ENCODE results near the gene BRD7.

The BRD7 gene

DNA sequence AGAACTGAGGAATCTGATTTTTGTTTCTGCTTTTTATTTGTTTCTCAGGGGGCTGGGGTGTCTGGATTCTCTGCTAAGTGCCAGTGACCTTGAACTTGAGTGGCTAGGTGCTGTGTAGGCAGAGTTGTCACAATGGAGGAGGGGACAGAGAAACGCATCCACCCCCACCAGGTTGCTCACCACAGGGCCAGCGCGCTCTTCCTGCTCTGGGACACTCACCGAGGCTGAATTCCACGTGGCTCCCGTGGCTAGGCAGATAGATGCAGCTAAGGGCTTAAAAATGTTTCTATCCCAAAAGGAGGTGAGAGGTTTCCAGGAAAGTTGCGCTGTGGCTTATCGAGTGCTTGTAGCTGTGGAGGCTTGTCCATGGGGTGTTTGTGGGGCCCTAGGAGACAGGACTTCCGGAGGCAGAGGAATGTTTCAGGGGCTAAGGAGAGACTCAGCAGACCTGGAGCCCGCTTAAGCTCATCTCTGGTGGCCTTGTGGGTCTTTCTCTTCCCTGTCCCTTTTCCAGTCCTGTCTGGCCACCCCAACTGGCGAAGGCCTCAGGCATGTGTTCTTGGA is 65.7 kb downstream of the BRD7 start:
- DNase-seq, result no peak

DNA sequence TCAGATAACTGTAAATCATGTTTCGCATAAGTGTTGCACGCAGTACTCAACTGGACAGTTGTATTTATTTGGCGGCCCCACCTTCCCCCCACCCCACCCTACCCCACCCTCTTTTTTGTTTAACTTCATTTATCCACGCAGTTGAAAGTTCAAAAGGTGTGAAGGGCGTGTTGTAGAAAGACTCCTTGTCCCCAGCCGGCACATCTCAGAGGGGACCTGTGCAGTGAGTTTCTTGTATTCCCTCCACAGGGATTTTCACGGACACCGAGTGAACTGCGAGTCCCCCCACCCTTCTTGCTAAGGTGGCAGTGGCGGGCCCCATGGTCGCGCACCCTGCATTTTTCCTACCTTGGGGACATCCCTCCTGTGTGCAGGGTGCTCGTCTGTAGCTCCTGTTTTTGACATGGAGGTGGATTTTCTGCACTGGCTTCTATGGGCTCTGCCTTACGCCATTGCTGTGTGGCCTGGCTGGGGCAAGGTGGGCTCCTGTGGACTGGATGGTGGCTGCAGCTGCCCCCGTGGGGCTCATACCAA is 66.2 kb downstream of the BRD7 start:
- no peak for DNase-seq

DNA sequence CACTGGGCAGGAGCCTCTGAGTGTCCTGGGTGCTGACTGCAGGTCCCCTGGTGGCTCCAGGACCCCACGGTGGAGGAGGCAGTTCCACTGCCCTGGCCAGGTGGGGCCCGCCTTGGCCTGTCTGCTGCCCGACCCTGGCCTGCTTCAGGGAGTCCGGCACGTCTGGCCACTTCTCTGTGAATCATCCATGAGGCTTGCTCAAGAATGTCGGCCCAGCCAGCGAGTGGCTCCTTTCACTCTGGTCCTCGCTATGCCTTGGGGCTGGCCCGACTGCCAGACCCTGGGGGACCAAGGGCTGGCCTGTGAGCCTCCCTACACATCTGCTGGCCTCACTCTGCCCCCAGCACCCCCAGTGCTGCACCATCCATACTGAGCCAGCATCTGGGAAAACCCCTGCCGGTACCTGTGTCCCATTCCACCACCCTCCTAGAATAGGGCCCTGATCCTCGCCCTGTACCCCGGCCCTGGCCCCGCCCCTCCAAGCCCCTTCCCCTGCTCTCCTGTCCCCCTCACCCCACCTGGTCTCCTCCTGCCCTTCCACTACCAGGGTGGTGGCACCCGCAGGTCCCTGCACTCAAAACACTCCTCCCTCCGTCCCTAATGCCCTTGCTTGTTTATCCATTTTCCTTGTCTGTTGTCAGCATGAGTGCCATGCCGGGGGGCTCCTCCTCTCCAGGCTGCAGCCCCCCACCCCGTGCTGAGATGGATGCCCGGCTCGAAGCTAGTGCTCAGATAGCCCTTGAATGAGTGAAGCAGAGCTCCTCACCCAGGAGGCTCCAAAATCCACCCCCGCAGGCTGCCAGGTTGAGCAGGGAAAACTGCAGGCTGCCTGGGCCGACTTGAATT is 66.9 kb downstream of the BRD7 start:
- DNase-seq, result peak; percentile 80

DNA sequence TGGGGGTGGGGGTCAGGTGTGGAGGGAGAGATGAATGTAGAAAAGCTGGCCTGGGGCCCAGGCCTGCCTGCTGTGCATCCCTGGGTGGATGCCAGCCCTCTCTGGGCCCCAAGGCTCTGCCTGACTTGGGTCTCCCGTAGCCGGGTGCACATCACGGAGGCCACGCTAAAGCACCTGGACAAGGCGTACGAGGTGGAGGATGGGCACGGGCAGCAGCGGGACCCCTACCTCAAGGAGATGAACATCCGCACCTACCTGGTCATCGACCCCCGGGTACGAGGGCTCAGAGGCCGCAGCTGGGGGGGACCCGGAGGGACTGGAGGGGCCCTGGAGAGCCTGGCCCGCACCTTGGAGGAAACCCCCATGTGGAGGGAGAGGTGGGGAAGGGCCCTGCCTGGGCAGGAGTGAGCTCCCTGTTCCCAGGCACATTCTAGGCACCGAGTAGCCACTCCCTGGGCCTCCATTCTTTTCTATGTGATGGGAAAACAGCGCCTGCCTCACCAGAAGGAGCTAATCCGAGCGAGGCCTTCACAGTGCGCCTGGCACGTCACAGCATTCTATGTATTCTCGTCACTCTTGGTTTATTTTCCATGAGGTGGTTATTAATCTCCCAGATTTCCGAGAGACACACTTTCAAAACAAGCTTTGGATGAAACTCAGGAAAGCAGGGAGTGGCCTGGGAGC is 67.7 kb downstream of the BRD7 start:
- DNase-seq, result peak; percentile 76

DNA sequence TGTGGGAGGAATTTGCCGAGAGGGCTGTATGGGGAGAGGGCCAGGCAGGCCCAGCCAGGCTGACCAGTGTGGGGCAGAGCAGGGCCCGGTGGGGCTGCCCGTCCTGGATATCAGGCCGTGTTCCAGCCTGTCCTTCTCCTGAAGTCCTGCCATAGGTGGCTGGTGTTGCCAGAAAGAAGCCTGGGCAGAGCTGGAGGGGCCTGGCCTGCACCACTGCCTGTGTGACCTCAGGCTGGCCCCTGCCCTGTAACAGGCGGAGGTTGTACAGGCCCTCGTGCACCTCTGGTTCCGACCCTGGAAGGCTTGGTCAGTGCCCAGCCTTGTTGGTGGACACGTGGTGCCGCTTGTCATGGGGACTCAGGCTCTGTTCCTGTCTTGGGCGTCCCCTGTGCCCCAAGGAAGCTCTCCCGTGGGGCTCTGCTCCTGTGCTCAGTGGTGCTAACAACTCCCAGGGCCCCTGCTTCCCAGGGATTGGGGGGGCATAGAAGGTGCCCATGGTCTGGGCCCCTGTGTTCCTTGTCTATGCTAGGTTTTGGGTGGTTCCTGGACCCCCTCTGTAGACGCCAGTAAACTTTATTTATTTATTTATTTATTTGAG is 69.2 kb downstream of the BRD7 start:
- no peak for DNase-seq

DNA sequence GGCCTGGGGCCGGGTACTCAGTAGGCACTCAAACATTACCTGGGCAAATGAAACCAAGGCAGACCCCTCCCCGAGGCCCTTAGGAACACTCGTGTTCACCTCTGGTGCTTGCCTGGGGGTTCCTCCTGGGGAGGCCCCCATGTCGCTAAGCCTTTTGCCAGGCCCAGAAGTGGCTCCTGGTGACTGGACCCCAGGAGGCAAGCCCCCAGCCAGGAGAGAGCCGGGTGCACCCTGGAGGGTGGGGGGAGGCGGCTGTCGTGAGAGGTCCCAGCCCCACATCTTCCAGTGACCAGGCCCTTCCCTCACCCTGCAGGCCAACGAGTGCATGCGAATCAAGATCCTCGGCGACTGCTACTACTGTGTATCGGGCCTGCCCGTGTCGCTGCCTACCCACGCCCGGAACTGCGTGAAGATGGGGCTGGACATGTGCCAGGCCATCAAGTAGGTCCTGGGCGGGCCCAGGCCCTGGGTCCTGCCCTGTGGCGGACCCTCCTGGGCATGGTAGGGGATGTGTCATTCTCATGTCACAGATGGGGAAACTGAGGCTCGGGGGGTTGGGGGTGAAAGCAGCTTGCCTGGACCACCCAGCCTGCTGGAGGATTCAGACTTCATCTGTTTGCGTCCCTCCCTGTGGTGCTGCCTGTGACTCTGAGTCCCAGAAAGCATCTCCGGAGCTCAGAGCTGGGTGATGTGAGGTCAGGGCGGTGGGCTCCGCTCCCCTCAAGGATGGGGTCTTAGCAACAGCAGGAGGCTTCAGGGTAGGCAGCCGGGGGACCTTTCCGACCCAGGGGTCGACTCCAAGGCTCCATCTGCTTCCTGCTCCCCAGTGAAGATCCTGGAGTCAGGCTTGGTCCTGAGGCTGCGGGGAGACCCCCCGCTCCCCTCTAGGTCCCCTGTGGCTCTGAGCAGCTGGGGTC is 69.9 kb downstream of the BRD7 start:
- DNase-seq, result no peak

DNA sequence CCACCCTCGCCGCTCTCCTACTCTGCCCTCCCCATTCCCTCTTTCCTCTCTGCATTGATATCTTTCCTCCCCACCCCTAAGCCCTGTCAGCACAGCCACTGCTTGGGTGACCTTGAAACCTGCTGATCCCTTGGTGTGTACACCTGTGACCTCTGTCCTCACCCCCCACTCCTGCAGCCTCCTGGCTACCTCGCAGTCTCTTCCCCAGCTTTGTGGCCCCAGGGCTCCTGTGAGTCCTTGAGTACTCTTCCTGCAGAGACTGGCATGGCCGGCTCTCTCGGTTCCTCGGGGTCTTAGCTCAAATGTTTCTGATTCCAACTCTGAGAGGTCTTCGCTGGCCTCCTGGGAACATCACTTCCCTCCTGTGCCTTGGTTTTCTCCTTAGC is 70.7 kb downstream of the BRD7 start:
- DNase-seq, result no peak

DNA sequence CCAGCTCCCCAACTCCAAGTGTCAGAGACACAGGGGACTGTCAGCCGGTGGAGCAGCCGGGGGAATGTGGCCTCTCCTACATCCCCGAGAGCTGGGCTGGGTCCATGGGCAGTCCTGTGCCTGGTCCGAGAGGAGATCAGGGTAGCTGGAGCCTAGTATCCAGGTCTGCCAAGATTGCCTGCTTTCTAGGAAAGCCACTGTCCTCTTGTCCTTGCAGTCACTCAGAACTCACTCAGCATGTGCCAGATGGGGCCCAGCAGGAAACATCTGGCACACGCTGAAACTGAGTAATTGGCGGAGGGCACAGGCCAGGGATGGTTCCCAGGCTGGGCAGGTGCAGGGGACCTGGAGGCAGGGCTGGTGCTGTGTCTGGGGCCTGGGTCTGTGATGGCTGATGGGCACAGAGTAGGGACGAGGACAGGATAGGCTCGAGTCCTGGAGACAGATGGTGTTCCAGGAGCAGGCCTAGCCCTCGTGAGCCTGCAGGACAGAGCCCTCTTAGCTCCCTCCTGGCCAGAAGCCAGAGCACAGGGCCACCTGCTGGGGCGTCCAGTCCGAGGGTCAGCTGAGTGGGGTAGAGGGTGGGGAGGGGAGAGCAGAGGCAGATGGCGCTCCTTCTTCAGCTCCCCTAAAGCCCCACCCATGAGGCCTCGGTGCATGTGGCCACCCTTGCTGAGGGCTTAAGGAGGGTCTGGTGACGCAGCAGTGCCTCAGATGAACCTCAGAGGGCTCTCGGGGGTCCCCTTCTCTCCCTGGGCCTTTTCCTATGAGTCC is 71.3 kb downstream of the BRD7 start:
- DNase-seq, result no peak

DNA sequence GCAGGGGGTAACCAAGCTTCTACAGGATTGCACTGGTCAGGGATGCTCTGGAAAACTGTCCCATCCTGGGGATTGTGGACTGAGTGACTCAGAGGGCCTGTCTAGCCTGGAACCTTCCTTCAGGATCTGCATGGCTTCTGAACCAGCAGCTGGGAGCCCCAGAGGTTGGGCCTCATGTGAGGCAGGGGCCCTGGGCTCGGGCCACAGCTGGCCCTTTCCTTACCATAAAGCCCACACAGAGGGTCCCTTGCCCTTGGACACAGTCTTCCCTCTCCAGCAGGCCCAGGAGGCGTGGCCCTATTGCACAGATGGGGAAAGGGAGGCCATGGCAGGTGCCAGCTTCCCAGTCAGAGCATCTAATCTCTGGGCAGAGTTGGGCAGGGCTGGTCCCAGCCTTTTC is 72.0 kb downstream of the BRD7 start:
- DNase-seq, result no peak

DNA sequence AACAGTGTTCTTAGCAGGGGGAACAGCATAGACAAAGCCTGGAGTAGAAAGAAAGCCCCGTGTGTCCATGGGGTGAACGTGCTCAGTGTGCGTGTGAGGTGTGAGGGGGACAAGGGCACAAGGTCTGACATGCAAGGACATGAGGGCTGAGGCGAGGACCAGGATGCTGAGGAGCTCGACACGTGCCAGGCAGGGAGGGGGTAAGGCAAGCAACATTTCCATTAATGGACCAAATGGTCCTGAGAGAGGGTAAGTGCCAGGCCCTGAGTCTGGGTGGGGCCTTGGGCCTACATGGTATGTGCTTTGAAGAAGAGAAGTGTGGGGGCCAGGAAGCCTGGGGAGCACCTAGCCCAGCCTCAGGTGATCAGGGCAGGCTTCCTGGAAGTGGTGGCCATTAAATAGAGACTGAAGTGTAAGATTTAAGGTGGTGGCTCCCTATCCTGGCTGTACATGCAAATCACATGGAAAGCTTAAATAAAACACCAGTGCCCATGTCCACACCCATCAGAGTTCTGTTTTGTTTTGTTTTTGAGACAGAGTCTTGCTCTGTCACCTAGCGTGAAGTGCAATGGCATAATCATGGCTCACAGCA is 73.2 kb downstream of the BRD7 start:
- no peak for DNase-seq

DNA sequence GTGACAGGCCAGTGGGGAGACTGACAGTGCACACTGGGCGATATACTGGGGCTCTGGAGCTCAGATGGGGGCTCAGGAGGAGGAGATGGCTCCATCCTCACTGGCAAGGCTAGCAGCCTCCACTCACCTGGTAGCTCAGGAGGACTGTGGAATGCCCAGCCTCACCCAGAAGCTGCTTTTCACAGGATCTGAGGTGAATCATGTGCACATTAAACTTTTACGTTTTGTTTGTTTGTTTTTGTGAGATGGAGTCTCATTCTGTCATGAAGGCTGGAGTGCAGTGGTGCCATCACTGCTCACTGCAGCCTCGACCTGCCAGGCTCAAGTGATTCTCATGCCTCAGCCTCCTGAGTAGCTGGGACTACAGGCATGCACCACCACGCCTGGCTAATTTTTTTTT is 73.8 kb downstream of the BRD7 start:
- no peak for DNase-seq

DNA sequence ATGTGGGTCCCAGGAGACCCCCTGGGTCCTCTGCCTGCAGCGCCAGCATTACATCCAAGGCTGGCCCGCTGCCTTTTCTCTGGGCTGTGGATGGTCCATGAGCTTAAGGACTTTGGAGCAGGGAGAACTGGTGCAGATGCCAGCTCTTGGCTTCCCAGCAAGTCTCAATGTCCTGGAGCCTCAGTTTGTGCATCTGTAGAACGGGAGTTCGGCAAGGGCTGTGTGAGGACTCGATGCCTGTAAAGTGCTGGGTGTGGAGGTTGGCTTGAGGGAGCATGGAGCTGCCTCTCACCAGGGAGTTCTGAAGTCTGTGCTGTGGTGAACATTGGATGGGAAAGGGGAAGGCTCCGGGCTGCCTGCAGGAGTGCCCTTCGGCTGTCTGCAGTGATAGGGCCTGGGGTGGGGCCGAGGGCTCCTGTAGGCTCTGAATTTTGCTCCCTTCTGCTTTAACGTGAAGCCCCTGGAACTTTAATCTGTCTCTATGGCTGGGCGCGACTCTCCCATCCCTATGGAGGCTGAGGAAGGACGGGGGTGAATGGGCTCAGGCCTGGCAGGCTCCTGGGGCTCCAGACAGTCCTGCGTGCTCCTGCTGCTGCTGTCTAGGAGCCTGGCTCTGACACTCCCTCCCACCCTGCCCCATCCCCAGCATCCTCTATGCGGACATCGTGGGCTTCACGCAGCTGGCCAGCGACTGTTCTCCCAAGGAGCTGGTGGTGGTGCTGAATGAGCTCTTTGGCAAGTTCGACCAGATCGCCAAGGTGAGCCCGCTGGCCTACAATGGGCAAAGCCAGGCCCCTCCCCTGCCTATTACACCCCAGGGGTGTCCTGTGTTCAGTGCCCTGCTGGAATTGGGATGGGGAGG is 74.6 kb downstream of the BRD7 start:
- no peak for DNase-seq

DNA sequence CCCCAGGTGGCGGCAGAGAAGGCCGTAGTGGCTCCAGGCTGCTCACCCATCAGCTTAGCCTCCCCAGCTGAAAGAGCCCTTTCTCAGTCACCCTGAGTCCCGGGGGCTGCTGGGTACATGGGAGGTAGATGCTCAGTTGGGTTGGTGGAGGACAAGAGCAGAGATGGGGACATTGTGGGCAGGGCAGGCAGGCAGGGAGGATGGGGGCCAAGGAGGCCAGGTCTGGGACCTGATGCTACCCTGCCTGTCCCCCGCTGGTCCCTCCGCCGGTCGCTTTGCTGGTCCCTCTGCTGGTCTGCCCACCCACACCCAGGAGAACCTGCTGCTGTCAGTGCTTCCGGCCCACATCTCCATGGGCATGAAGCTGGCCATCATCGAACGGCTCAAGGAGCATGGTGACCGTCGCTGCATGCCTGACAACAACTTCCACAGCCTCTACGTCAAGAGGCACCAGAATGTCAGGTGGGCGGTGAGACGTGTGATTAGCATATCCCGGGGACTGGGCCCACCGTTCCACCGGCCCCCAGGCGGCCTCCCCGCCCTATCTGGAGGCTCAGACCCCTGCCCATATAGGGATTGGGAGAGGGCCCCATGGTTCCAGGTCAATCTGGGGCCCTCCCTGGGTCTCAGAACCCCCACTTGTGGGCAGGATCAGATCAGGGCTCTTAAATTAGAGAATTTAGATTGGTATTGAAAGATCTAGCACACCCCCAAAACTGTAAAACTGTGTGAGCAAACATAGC is 75.6 kb downstream of the BRD7 start:
- no peak for DNase-seq

DNA sequence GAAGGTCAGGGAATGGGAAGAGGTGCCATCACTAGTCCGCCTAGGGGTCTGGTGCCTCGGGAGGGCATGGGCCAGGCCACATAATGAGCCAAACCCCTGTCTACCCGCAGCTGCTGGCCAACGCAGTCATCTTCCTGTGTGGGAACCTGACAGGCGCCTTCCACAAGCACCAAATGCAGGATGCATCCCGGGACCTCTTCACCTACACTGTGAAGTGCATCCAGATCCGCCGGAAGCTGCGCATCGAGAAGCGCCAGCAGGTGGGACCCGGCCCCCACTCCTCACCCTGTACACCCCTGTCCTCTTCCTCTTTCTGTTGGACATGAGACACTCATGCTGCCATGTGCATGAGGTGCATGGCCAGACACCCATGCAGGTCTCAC is 76.2 kb downstream of the BRD7 start:
- DNase-seq, result no peak

DNA sequence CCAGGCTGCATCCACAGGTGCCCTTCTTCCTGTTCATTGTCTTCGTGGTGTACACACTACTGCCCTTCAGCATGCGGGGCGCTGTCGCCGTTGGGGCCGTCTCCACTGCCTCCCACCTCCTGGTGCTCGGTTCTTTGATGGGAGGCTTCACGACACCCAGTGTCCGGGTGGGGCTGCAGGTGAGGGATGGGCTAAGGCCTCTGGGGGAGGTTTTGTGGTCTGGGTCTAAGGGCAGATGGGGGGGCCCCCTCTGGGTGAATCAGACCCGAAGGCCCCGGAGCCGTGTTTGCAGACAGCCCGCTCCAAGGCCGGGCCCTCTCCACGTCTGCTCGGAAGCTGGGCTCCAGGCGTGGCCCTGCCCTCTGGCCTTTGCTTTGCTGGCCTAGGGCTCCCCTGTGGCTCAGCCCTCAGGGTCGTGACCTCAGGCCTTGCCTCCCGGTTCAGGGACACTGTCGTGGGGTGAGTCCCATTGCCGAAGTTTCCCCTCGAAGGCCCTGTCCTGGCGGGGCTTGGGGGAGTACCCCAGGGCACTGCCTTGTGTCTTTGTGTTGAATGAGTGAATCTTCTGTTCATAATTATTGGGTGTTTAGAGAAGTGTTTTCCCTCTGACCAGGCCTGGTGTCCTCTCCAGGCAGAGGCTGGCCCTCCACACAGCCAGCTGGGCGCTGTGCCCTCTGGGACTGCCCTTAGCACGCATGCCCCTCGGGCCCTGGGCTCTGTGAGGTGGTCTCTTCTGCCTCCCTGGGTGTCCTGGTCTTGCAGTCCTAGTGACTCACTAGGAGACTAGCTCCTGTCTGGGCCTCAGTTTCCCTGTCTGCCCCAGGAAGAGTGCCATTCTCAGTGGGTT is 76.8 kb downstream of the BRD7 start:
- no peak for DNase-seq

DNA sequence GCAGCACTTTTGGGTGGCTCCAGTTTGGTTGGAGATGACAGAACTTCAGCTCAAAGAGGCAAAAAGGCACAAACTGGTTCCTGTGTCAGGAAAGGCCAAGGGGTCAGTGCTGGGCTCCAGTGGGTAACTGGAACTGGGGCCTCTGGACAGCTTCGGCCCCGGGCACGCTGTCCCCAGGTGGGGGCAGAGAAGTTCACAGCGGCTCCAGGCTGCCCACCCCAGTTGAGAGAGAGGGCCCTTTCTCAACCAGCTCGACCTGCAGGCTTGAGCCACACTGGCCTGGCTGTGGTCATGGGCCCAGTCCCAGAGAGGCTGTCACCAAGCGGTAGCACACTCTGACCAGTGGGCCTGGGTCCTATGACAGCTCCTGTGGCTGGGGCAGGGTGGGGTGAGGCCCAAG is 77.9 kb downstream of the BRD7 start:
- no peak for DNase-seq

DNA sequence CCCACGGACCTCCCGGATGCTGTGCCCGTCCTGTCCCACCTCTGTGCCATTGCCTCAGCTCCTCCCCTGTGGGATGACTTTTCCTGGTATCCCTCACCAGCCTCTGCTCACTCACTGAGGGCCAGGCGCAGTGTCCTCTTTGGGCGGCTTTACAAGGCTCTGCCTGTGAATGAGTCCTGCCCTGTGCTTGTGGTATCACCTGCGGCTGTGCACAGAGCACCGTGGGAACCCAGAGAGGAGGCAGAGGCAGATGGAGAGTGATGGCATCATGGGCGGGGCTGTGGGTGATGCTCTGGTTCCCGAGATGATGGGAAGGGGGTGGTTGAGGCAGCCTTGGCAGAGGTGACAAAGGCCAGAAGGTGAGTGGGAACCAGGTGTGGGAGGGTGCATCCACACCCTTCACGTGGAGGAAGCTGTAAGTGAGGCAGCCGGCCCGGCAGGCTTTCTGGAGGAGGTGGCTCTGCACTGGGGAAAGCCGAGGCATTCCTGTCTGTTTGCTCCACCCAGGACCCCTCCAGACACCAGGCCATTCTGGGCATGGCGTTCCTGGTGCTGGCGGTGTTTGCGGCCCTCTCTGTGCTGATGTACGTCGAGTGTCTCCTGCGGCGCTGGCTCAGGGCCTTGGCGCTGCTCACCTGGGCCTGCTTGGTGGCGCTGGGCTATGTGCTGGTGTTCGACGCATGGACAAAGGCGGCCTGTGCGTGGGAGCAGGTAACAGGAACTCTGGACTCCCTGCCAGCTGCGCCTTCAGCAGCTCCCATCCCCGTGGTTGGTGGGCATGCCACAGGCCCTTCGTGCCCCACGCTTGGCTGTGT is 78.6 kb downstream of the BRD7 start:
- no peak for DNase-seq

DNA sequence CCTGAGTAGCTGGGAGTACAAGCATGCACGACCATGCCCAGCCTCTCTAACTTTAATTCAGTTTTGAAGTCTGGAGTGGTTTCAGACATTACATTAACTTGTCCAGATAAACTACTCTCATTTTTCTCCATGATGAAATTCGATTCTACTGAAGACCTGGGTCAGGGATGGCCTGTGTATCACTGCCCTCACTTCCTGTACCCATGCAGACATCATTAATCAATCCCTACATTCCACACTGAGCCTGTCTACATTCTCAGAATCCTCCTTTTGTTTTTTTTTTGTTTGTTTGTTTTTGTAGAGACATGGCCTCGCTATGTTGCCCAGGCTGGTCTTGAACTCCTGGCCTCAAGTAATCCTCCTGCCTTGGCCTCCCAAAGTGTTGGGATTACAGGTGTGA is 79.9 kb downstream of the BRD7 start:
- no peak for DNase-seq
